ENCODE data around the gene DDX24. TPM values are rescaled to one million over a fixed set of nuclear protein-coding genes. Genes with fewer than 3 reads are reported as not detected.

The DDX24 gene
- total and polyA plus RNA-seq, 2 of the 8 experiments (the other 6 are each of a cell fraction or from before 2014, with no cell fraction given): 89.0 to 201 TPM

GRCh38 chr14:94026173-94026888 lies 54.7 kb downstream of the DDX24 start, which contains the start of gene OTUB2 (continued):
- no peak for TF ChIP-seq RNF2 (IDR thresholded peaks at IDR 0.05; ENCODE audit: borderline replicate concordance, low read depth, low read length, missing control alignments, poor library complexity, severe bottlenecking)
- TF ChIP-seq EGR1 (IDR thresholded peaks at IDR 0.05; ENCODE audit: borderline replicate concordance, low read depth, low read length): no peak
- TF ChIP-seq PHF8 (conservative IDR thresholded peaks at IDR 0.05; ENCODE audit: low read depth, low read length): peak; percentile 27; the same call in 1 of the 2 replicates
- TF ChIP-seq CTCF (IDR thresholded peaks at IDR 0.05; ENCODE audit: control extremely low read depth in 1 of 3, insufficient read depth in 1 of 3, low read depth in 1 of 3, low read length in 3 of 3): no peak
- no peak for TF ChIP-seq GTF2F1 (IDR thresholded peaks at IDR 0.05; ENCODE audit: borderline replicate concordance, low read depth, low read length)
- TF ChIP-seq NANOG (IDR thresholded peaks at IDR 0.05; ENCODE audit: insufficient read depth, low read depth, low read length, poor library complexity, severe bottlenecking): no peak
- no peak for TF ChIP-seq CEBPB (IDR thresholded peaks at IDR 0.05; ENCODE audit: low read depth, low read length)
- TF ChIP-seq FOSL1 (IDR thresholded peaks at IDR 0.05; ENCODE audit: insufficient read depth, low read depth, low read length): no peak
- TF ChIP-seq SP1 (IDR thresholded peaks at IDR 0.05; ENCODE audit: low read depth, low read length): peak; percentile 99
- peak; percentile 82 for TF ChIP-seq MAX (IDR thresholded peaks at IDR 0.05)
- peak; percentile 54 for TF ChIP-seq KDM4A (IDR thresholded peaks at IDR 0.05; ENCODE audit: low read depth, low read length, severe bottlenecking)
- no peak for TF ChIP-seq RAD21 (IDR thresholded peaks at IDR 0.05 in 1 of 2, conservative IDR thresholded peaks at IDR 0.05 in 1 of 2; ENCODE audit: low read depth in 2 of 2, low read length in 2 of 2)
- TF ChIP-seq SIN3A (conservative IDR thresholded peaks at IDR 0.05 in 1 of 2, IDR thresholded peaks at IDR 0.05 in 1 of 2; ENCODE audit: low read depth in 1 of 2, low read length in 2 of 2): no peak
- no peak for TF ChIP-seq TAF7 (optimal IDR thresholded peaks at IDR 0.05; ENCODE audit: borderline replicate concordance, low read depth, low read length)
- TF ChIP-seq EP300 (IDR thresholded peaks at IDR 0.05; ENCODE audit: borderline replicate concordance in 1 of 2, low read depth in 2 of 2, low read length in 2 of 2): no peak
- no peak for TF ChIP-seq CBX5 (IDR thresholded peaks at IDR 0.05; ENCODE audit: low read depth, low read length)
- TF ChIP-seq KDM5A (IDR thresholded peaks at IDR 0.05; ENCODE audit: low read length): no peak
- TF ChIP-seq E2F6 (IDR thresholded peaks at IDR 0.05): no peak
- no peak for TF ChIP-seq RBBP5 (IDR thresholded peaks at IDR 0.05; ENCODE audit: borderline replicate concordance, low read depth, low read length)
